Measurements from ENCODE around the gene GPR39. TPM values are rescaled to one million over a fixed set of nuclear protein-coding genes. Genes with fewer than 3 reads are reported as not detected.
A peak's percentile ranks its signal among the peaks of the same experiment; 100 is the strongest.

Gene GPR39
- total RNA-seq, 1 experiment from 2014 or later, result 9.0 TPM

DNA sequence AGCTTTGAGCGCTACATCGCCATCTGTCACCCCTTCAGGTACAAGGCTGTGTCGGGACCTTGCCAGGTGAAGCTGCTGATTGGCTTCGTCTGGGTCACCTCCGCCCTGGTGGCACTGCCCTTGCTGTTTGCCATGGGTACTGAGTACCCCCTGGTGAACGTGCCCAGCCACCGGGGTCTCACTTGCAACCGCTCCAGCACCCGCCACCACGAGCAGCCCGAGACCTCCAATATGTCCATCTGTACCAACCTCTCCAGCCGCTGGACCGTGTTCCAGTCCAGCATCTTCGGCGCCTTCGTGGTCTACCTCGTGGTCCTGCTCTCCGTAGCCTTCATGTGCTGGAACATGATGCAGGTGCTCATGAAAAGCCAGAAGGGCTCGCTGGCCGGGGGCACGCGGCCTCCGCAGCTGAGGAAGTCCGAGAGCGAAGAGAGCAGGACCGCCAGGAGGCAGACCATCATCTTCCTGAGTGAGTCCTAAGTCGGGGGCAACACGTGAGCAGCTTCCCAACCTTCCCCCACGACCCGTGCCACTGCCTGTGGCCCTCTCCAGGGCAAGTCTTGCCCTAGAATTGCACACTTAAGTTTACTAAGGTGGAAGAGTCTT, 928 bp downstream of the GPR39 start:
- in situ Hi-C loops (cut with HindIII; ENCODE audit: low pct_unique_long_range_greater_than_20kb, low sequenced_read_pairs), result no loop called here
- no TSS peak for BruUV-seq (replicated peaks)
- ChIA-PET CTCF (no interaction called here), POLR2A (no interaction called here)
- intact Hi-C loops (cut with micrococcal nuclease; ENCODE audit: unreplicated experiment), result loop anchor here (2.0 to 10.0 kb wide), 2 partner anchors 21 to 143 kb away; no protein-coding TSS in a partner anchor
- Histone ChIP-seq H3K4me1 (ENCODE audit: control insufficient read depth, insufficient read depth, low read length) (peaks cover 38% of the 10 kb centered on the region), H3K27ac (ENCODE audit: low read length) (peak overlapping the region; percentile 75), H3K4me3 (ENCODE audit: low read depth in 2 of 2, low read length in 2 of 2) (peak overlapping the region; percentile 57 to 79), H3K36me3 (ENCODE audit: control insufficient read depth, insufficient read depth, low read length) (no peaks in the 10 kb centered on the region), H3K9me3 (ENCODE audit: control insufficient read depth, insufficient read depth, low read depth, low read length) (no peaks in the 10 kb centered on the region), H3K27me3 (ENCODE audit: control insufficient read depth, insufficient read depth, low read length) (no peaks in the 10 kb centered on the region)
- no peak for DNase-seq (ENCODE audit: low read depth, low spot score)
- ATAC-seq, result peak; percentile 27
- TF ChIP-seq SIN3A (IDR thresholded peaks at IDR 0.05; ENCODE audit: borderline replicate concordance, insufficient read depth, low read depth, low read length), result no peak
- TF ChIP-seq, protein P1, sequence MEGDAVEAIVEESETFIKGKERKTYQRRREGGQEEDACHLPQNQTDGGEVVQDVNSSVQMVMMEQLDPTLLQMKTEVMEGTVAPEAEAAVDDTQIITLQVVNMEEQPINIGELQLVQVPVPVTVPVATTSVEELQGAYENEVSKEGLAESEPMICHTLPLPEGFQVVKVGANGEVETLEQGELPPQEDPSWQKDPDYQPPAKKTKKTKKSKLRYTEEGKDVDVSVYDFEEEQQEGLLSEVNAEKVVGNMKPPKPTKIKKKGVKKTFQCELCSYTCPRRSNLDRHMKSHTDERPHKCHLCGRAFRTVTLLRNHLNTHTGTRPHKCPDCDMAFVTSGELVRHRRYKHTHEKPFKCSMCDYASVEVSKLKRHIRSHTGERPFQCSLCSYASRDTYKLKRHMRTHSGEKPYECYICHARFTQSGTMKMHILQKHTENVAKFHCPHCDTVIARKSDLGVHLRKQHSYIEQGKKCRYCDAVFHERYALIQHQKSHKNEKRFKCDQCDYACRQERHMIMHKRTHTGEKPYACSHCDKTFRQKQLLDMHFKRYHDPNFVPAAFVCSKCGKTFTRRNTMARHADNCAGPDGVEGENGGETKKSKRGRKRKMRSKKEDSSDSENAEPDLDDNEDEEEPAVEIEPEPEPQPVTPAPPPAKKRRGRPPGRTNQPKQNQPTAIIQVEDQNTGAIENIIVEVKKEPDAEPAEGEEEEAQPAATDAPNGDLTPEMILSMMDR (IDR thresholded peaks at IDR 0.05), result peak; percentile 29

DNA sequence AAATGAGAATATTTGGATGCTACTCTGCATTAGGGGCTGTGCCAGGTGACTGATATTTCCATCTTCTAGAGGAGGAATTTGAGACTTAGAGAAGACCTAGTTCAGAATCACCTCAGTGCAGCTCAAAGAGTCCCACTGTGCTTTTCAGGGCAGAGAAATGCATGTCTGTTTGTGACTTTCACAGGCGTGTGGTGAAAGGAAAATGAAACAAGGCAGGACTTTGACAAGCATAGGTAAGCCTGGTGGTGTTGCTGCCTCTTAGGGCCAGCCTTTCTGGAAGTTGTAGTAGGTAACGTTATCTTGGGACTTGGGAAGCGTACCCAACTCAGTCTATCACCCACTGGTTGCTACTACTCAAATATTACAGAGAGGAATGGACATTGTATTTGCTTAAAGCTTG, 2.6 kb downstream of the GPR39 start:
- TF ChIP-seq, protein P1 (IDR thresholded peaks at IDR 0.05), result no peak
- no peak for TF ChIP-seq POLR2AphosphoS5 (IDR thresholded peaks at IDR 0.05; ENCODE audit: low read depth, low read length)
- no peak for TF ChIP-seq SIN3A (IDR thresholded peaks at IDR 0.05; ENCODE audit: borderline replicate concordance, insufficient read depth, low read depth, low read length)
- BruUV-seq (replicated peaks), result no TSS peak
- POLR2A ChIA-PET, result no interaction called here
- in situ Hi-C loops (cut with HindIII; ENCODE audit: low pct_unique_long_range_greater_than_20kb, low sequenced_read_pairs) (no loop called here), intact Hi-C loops (cut with micrococcal nuclease; ENCODE audit: unreplicated experiment) (loop anchor here (2.0 to 10.0 kb wide), 2 partner anchors 20 to 144 kb away; no protein-coding TSS in a partner anchor)
- Histone ChIP-seq H3K27ac (ENCODE audit: low read length) (peak overlapping the region; percentile 75), H3K36me3 (ENCODE audit: control insufficient read depth, insufficient read depth, low read length) (no peaks in the 10 kb centered on the region), H3K4me3 (ENCODE audit: low read depth in 2 of 2, low read length in 2 of 2) (peak overlapping the region; percentile 57 to 79), H3K9me3 (ENCODE audit: control insufficient read depth, insufficient read depth, low read depth, low read length) (no peaks in the 10 kb centered on the region), H3K4me1 (ENCODE audit: control insufficient read depth, insufficient read depth, low read length) (peaks cover 35% of the 10 kb centered on the region), H3K27me3 (ENCODE audit: control insufficient read depth, insufficient read depth, low read length) (no peaks in the 10 kb centered on the region)
- ATAC-seq (no peak), DNase-seq (ENCODE audit: low read depth, low spot score) (no peak)
- CTCF ChIA-PET, result interaction anchor here (0.6 kb wide), 1 partner anchor 70 kb away, joined by 4 read pairs; no protein-coding TSS in a partner anchor

DNA sequence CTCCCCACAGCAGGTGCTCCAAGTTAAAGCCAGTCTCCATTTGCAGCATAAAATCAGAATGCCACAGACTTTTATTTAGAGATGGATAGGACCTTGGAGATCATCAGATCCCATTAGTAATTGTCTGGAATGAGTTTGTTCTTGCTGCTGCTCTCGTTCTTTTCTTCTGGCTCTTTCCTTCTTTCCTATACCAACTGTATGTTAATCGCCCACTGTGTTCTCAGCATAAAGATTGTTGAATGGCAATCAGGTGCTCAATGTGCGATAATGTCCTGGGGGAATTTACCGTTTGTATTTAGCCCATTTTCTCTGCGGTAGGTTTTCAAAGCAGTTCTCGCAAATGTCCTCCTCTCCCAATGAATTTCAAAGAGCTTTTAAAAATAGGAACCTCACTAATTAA, 3.3 kb downstream of the GPR39 start:
- ChIA-PET POLR2A (no interaction called here), CTCF (no interaction called here)
- TF ChIP-seq, protein P1 (IDR thresholded peaks at IDR 0.05), result no peak
- TF ChIP-seq TCF7L2 (IDR thresholded peaks at IDR 0.05; ENCODE audit: low read depth, low read length), result no peak
- TF ChIP-seq REST (IDR thresholded peaks at IDR 0.05; ENCODE audit: insufficient read depth in 1 of 2, low read depth in 2 of 2, low read length in 1 of 2), result no peak
- TF ChIP-seq POLR2AphosphoS5 (IDR thresholded peaks at IDR 0.05; ENCODE audit: low read depth, low read length), result no peak
- no peak for TF ChIP-seq SIN3A (IDR thresholded peaks at IDR 0.05; ENCODE audit: borderline replicate concordance, insufficient read depth, low read depth, low read length)
- Histone ChIP-seq H3K4me1 (ENCODE audit: control insufficient read depth, insufficient read depth, low read length) (peaks cover 31% of the 10 kb centered on the region), H3K27ac (ENCODE audit: low read length) (peak overlapping the region; percentile 75; the same call in 1 of the 2 replicates), H3K4me3 (ENCODE audit: low read depth in 2 of 2, low read length in 2 of 2) (peak overlapping the region; percentile 57 to 79; a peak in 3 of 4 replicates), H3K27me3 (ENCODE audit: control insufficient read depth, insufficient read depth, low read length) (no peaks in the 10 kb centered on the region), H3K36me3 (ENCODE audit: control insufficient read depth, insufficient read depth, low read length) (no peaks in the 10 kb centered on the region), H3K9me3 (ENCODE audit: control insufficient read depth, insufficient read depth, low read depth, low read length) (no peaks in the 10 kb centered on the region)
- intact Hi-C loops (cut with micrococcal nuclease; ENCODE audit: unreplicated experiment) (loop anchor here (2.0 to 10.0 kb wide), 2 partner anchors 19 to 145 kb away; no protein-coding TSS in a partner anchor), in situ Hi-C loops (cut with HindIII; ENCODE audit: low pct_unique_long_range_greater_than_20kb, low sequenced_read_pairs) (no loop called here)
- DNase-seq (ENCODE audit: low read depth, low spot score) (no peak), ATAC-seq (no peak)
- BruUV-seq (replicated peaks), result no TSS peak

All from Panc1 (cell line).